GF-D8 (cell line): ENCODE results near the gene PAQR5.

Source experiments
- DNase-seq: peaks from one replicate; lab custom pipeline; 2025; lab: John Stamatoyannopoulos, UW

PAQR5 gene

DNA sequence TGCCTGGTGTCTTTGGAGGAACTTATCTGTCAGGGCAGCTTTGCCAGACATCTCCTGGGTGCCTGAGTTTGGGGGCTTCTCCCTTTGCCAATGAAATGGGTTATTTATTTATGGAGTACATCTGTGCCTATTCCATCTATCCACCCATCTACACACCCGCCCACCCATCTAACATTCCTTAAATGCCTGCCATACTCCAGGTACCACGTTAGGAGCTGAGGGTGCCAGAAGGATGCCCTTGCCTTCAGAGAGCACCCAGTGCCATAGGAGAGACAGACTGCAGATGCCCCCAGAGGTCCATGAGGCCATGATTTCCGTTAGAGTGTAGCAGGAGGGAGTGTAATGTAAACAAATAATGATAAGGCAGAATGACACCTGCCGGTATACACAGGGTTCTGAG, 93.6 kb downstream of the PAQR5 start:
- DNase-seq = no peak

DNA sequence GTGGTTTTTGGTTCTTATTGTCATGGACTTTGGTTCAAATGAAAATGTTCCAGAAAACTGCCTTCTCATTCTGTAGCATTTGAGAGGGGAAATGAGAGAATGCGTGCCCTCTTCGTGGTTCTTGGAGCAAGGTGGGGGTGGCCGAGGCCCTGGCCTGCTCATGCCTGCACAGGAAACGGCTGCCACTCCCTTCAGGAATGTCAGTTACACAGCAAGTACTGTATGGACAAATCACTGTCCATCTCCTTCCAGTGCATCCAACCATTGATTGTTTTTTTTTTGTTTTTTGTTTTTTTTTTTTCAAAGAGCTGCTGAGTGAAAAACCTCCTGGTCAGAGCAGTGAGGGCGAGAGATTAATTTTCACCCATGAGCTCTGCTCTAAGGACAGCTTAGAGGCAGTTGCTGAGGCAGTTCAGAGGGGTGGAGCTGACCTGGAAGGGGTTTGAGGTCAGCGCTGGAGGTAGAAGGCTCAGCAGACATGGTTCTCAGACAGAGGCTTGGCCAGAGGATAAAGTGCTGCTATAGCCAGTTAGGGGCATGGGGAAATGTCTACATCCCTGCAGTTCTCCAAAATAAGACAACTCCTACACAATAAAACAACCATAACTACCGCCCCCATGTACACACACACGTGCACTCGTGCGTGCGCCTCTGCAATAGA, 95.2 kb downstream of the PAQR5 start:
- no peak for DNase-seq

DNA sequence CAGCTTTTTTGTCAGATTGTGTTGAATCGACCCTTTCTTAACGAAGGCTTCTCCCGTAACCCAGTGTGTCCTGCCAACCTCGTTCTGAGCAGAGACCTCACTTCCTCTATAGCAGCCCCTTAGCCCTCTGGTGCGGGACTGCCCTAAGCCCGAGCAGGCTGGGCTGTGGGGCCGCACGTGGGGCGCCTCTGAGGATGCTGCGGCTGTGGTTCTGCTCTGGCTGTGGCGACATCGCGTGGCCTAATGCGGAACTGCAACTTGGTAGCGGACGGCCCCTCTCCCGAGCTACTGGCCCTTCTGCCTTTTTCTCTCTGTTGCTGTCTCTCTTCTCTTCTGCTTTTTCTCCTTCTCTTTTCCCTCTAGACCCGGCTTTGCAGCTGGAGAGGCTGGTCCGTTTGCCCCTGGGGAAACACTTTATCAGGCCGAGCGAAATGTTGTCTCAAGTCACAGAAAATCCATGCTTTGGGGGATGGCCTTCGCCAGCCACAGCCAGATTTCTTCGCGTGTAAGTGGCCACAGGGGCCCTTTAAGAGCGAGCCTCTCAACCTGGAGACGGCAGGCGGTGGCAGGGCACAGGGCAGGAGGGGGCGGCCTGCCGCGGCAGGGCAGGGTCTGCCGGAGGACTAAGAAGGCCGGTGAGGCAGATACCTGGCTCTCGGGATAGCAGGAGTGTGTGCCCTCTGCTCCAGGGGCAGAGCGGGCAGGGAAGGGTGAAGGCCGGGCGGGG, 96.0 kb downstream of the PAQR5 start:
- peak; percentile 4 for DNase-seq

DNA sequence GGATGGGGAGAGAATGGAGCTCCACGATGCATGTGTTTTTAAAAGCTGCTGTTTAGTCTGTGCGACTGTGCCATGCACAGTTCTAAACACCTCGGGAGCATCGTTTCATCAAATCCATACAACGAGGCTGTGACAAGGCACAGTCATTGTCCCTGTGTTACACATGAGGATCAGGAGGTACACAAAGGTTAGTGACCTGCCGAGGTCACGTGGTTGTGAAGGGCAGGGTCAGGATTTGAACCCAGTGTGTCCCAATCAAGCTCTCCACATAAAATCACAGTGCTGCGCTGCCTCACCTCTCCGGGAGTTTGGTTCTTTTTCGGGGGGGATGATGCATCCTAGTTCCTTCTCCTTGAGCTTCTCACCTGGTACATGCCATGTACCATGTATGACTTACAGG, 96.7 kb downstream of the PAQR5 start:
- DNase-seq = no peak

DNA sequence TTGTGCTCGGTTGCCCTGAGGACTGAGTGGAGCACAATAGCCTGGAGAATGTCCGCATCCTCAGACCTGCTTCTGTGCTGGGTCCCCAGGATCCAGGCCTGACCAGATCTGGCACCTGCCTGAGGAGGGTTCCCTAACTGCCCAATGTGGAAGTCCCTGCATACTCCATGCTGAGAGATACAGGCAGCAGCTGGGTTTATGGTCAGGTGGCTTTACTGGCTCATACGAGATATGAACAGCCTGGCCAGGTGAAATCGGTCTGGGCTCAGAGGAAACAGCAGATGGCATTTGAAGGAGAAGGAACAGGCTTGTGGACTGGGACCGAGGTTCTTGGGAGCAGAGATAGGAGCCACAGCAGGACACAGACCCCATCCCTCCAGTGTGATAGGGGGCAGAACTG, 97.3 kb downstream of the PAQR5 start:
- no peak for DNase-seq

DNA sequence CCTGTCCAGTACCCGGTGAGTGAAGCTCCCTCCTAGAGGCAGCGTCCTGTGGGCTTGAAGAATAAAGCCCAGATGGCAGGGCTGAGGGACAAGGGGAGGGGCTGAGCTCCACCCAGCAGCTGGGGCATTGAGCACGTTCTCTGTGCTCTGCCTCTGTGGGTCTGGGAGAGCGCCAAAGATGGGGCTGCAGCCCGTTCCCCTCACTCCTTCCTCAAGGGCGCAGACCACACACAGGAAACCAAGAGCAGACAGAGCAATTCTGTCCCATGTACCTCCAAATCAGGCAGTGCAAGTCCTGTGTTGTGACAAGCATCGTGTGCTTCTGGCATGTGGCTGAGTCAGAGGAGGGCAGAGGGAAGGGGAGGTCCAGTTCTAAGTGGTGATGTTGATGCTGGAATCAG, 99.8 kb downstream of the PAQR5 start:
- DNase-seq = peak; percentile 3

DNA sequence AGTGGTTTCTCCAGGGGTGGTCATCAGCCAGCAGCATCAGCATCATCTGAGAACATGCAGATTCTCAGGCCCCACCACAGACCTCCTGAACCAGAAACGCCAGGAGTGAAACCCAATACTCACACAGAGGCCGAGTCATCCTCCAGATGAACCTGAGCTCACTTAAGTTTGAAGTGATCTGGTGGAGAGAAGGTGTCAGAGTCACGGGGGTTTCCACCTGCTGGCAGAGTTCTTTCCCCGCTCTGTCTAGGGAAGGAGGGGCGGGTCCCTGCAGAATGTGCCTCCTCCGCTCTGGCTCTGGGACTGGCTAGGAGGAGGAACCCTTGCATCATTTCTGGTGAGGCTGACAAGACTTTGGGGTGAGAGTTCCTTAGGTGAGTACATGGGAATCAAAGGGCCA, 102.1 kb downstream of the PAQR5 start:
- no peak for DNase-seq

DNA sequence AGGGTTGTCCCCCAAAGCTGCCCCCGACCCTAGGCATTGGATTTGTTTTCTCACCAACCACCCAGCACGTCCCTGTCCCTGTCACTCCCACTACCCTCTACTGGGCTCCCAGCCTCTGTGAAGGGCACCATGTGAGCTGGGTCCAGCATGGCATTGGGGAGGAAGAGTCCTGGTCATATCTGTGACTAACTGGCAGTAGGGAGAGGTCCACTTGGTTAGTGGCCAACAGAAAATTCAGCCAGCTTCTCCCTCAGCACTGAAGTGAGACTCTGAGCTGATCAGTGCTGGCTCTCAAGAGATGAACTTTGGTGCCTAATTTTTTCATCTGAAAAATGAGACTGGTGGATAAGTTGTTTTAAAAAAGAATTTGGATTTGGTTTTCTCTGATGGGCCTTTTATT, 104.1 kb downstream of the PAQR5 start:
- DNase-seq = no peak

DNA sequence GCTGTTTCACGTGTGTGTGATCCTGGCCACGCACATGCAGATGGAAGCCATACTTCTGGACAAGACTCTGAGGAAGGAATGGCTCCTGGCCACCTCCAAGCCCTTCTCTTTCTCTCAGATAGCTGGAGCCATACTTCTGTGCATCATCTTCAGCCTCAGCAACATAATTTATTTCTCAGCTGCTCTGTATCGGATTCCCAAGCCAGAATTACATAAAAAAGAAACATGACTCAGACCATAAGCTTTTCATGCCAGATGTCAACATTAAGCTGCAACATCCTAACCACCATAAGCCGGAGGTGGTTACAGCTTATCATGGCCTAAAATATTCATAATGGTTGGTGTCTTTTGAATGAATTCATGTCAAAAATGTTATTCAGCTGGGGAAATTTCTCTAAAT, 104.9 kb downstream of the PAQR5 start:
- DNase-seq = no peak

DNA sequence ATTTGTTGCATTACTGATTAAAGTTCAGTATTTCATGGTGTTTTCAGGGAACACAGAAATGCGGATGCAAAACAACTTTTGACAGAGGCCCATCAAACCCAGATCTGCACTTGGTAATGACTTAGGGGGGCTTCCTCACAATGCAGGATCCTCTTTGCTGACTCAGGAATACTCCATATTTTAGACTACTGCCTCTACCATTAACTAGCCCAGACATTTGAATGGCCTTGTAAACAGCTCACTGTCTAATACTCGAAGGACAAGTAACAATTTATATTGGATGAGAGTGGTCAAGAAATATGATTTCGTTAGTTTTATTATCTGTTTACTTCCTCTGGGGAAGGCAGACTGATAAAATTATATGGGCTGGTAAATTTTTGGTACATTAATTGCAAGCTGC, 106.4 kb downstream of the PAQR5 start:
- no peak for DNase-seq

DNA sequence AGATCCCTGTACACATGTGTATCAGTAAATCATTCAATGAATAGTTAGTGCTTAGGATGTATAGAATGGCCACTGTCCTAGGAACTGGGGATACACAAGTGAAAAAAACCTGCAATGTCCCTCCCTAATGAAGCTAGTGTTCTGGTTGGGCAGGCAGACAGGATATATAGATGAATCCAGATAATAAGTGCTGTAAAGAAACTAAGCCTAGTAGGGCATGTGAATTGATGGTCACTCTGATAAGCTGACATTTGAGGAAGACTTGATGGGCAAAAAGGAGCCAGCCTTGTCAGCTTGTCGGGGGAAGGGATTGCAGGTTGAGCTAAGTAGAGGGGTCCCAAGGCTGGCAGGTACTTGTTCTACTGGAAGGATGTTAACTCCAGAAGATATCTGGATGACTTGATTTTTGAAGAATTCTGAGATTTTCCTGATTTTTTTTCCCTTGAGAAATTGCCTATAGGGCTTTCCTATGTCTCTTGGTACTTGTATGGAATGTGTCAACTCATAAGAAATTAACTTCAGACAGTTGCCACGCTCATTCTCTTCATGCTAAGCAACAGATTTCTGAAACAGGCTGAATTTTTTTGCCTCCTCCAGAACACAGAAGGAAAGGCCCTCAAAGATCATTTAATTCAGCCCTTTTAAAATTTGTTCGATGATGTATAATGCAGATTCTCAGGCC, 109.1 kb downstream of the PAQR5 start:
- no peak for DNase-seq

DNA sequence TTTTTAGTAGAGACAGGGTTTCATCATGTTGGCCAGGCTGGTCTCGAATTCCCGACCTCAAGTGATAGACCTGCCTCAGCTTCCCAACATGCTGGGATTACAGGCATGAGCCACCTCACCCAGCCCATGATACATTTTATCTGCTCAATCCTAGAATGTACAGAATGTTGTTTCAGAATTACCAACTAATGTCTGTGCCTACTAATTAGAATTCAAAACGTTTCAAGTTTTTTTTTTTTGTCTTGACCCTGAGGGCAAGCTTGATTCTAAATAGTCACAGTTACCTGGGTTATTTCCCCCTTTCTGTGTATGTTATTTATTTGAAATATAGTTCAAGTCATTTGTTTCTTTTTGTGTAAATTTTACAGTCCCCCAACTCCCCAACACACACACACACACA, 110.1 kb downstream of the PAQR5 start:
- no peak for DNase-seq

DNA sequence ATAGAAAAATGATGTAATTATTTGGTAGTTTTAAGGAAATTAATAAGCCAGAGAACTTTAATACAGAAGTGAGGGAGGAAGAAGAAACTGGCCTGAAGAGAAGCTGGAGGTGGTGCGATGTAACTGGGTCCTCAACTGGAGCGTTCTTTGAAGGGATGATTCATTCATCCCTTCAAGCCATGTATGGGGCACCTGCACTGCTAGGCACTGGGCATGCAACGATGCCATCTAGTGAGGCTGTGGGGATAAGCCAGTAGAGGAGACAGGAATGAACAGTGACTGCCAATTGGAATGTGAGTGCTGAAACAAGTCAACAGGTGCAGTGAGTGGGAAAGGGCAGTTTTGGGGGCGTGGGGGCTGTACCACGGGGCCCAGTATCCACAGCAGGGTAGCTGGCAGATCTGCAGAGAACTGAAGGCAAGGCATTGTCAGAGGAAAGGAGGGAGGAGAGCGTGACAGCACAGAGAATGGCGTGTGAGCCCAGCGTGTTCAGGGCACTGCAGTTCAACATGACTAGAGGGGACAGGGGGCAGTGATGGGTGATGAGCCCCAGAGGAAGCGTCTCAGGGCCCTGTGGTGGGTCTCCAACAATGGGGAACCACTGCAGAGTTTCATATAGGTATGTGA, 111.6 kb downstream of the PAQR5 start:
- DNase-seq = no peak

DNA sequence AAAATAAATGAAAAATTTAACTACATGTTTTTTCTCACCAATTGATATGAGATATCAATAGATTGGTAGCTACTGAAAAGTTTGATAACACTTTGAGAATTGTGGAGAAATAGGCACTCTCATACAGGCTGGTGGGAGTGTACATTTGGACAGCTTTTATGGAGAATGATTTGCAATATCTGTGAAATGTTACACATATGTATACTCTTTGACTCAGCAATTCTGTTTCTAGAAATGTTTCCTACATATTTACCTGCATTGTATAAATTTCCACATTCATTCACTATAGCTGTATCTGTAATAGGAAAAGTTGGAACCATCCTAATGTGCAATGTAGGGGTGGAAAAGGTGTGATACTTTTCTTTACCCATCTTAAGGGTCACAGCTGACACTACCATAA, 113.6 kb downstream of the PAQR5 start:
- no peak for DNase-seq

DNA sequence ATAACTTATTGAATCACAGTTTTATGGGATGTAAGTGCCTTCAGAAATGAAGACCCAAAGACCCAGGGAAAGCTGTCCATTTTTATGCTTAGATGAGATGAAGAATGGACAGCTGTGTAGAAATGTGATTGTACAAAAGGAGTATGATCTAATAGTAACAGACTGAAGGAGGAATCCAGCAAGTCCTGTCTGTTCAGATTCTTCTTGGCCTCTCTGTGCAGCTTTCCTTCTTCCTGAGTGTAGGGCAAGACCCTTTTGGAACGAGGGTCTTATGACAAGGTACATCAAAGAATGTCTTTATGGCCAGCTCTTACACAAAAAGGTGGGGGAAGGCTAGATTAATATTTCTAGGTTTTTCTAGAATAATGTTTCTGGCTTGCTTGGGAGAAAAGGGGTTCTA, 114.0 kb downstream of the PAQR5 start:
- DNase-seq = no peak

DNA sequence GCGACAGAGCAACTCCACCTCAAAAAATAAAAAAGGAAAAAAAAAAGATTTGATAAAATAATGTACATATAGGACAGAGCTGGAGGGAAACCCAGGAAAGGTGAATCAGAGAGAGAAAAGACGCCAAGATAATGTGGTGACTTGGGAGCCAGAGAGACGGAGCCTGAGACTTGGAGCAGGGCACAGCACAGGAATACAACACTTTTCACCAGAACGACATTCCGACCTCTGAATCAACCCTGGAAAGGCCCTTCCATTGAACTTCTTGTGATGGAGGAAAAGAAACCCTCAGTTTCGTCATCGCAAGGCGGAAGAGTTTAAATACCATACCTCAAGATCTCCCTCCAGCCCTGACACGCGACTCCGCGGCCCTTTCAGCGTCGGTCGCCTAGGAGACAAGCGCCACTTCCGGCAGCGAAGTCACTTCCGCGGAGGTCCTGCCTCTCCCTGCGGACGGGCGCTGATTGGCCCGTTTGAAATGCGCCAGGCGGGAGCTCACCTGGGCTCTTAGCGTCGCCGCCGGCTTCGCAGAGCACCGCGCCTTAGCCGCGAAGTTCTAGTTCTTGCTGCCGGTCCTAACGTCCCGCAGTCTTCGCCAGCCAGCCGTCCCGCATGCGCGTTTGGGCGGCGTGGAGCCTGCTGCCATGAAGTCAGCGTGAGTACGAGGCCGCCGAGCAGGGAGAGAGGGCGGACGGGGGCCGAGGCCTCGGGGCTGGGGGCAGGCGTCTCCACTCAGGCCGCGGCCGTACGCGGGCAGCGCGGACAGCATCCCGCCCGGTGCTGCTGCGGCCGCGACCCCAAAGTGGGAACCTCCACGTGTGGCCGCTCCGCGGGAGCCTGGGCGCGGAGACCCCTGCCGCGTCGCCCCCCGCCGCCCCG, 115.3 kb downstream of the PAQR5 start, which contains the start of gene KIF23:
Gene KIF23 (plus strand): TSS at position 528 of the 879 bp plus-strand sequence. CDS start 117 bp downstream, at position 645.
- DNase-seq = peak; percentile 80

DNA sequence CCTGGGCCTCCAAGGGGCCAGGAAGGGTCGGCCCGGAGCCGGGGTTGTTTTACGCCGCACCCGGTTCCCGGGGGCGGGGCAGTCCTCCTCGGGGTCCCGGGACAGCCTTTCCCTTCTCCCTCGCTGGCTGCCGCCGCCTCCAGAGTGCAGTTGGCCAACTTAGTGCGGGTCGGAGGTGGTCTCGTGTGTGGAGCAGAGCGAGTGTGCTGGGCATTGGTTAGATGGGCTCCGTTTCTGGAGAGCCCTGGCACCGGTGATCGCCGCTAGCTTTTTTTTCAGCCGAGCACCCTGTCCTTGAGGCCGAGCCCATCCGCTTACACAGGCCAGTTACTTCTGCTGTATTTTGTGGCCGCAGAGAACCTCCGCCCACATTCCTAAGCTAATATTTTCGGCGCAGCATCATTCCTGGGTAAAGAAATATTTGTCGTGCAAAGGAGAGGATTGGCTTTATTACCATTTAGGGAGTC, 116.0 kb downstream of the PAQR5 start:
- peak; percentile 27 for DNase-seq

DNA sequence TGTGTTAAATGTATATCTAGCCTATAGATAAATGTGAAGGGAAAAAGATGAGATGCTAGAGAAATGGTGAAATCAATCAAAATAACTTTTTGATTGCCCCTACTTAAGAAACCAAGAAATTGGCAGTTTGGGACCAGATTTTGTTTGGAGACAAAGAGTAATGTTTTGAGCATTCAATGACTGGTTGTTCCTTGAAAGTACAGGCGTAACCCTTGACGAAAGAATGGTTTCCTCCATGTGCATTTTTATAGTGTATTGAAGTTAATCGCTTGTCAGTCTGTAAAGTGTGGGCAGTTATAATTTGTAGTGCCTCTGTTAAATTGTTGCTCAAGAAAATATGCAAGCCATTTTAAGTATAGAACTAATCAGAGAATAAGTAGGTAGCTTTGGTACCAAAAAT, 116.7 kb downstream of the PAQR5 start:
- no peak for DNase-seq

DNA sequence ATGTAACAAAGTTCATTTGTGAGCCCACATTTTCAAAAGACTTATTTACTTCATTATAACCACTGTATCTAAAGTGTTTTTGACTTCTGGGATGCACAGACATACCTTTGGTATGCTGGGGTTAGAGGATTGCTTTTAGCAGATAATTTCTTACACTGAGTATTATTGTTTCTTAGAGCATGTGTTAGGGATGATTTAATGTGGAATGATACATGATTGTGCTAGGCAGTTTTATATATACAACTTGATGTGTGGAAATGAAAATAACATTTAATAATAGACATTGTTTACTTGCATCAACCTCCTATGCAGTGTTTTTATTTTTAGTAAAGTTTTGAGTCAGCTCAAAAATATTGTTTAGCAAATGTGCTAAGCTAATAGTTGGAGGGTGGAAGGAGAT, 118.9 kb downstream of the PAQR5 start:
- no peak for DNase-seq

DNA sequence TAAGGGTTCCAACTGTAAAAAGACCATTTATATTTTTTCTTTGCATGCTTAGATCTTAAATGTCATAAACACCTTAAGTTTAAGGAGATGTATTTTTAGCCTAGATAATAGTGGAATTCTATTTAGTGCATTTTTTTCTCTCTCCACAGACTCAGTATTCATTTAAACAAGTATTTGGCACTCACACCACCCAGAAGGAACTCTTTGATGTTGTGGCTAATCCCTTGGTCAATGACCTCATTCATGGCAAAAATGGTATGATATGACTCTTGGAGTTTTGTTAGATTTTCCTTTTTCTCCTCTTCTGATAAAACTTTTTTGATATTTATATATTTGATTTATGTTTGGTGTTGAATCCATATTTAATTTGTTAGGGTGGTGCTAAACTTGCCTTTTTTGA, 122.8 kb downstream of the PAQR5 start:
- no peak for DNase-seq

DNA sequence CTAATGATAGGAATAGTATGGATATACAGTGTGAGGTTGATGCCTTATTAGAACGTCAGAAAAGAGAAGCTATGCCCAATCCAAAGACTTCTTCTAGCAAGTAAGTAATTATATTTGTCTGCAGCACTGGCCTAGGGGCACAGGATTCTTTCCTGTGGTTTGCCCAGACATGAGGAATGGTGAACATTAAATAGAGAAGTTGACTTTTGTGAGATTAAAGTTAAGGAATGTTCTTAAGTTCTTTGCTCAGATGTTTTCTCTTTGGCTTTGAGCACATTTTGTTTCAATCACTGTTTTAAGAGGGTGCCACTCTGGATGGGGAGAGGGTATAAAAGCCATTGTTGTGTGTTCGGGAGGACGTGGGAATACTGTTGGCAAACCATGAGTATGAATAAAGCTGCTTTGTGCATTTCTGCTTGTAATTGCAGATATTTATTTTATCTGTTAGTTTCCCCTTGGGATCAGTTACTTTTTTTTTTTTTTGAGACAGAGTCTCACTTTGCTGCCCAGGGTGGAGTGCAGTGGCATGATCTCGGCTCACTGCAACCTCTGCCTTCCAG, 123.7 kb downstream of the PAQR5 start:
- no peak for DNase-seq
